ENCODE measurements around the gene CPT1A.
A peak's percentile ranks its signal among the peaks of the same experiment; 100 is the strongest.

The CPT1A gene

GRCh38 chr11:68810164-68810563 is 31.6 kb downstream of the CPT1A start:
- Histone ChIP-seq H3K4me3 (no peak overlapping the region), H4K20me1 (peaks cover 0 to 54% (median 17%) of the 10 kb centered on the region in 11 experiments; a peak in 12 of 22 replicates), H3K4me2 (peak overlapping the region in 8 of 11 experiments; percentile 4 to 72 (median 40); a peak in 13 of 22 replicates), H3K4me1 (peaks cover 16 to 59% (median 50%) of the 10 kb centered on the region in 10 experiments), H3K27ac (no peak overlapping the region), H3K9ac (peak overlapping the region in 2 of 11 experiments; percentile 18 to 47; a peak in 3 of 22 replicates), H3K9me3 (replicated peaks in 1 of 11) (no peaks in the 10 kb centered on the region; a peak in 2 of 22 replicates), H3K27me3 (0 out of 22 replicates have a peak, but pooled peaks cover 0 to 4% (median 0%) of the 10 kb centered on the region in 11 experiments), H3K36me3 (peaks cover 16 to 58% (median 33%) of the 10 kb centered on the region in 11 experiments; a peak in 19 of 22 replicates)
- TF ChIP-seq Cebpa-rat (IDR thresholded peaks at IDR 0.05): no peak

DNA sequence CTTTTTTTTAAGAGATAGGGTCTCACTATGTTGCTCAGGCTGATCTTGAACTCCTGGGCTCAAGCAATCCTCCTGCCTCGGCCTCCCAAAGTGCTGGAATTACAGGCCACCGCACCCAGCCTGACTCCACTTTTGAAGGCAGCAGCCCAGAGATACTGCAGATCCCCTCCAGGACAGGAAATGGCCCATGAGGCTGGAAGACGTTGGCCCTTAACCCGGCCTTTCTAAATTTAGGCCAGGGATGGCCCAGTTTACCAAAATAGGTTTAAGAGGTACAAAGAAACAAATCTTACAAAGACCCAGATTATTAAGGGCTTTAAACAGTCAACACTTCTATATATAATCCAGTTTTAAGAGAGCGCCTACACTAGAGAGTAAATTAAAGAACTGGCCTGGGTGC is 32.2 kb downstream of the CPT1A start:
- peaks cover 0 to 54% (median 17%) of the 10 kb centered on the region in 11 experiments; a peak in 12 of 22 replicates for H4K20me1 ChIP-seq
- peak overlapping the region in 7 of 11 experiments; percentile 15 to 72 (median 42); a peak in 13 of 22 replicates for H3K4me2 ChIP-seq
- H3K4me3 ChIP-seq: no peak overlapping the region
- H3K27me3 ChIP-seq: 0 out of 22 replicates have a peak, but pooled peaks cover 0 to 4% (median 0%) of the 10 kb centered on the region in 11 experiments
- TF ChIP-seq Cebpa-rat (IDR thresholded peaks at IDR 0.05): no peak
- H3K4me1 ChIP-seq: peaks cover 16 to 53% (median 46%) of the 10 kb centered on the region in 10 experiments
- no peak overlapping the region for H3K27ac ChIP-seq
- H3K9ac ChIP-seq: peak overlapping the region in 2 of 11 experiments; percentile 18 to 28; a peak in 2 of 22 replicates
- no peaks in the 10 kb centered on the region; a peak in 2 of 22 replicates for H3K9me3 ChIP-seq (replicated peaks in 1 of 11)
- peaks cover 11 to 58% (median 33%) of the 10 kb centered on the region in 11 experiments; a peak in 19 of 22 replicates for H3K36me3 ChIP-seq

DNA sequence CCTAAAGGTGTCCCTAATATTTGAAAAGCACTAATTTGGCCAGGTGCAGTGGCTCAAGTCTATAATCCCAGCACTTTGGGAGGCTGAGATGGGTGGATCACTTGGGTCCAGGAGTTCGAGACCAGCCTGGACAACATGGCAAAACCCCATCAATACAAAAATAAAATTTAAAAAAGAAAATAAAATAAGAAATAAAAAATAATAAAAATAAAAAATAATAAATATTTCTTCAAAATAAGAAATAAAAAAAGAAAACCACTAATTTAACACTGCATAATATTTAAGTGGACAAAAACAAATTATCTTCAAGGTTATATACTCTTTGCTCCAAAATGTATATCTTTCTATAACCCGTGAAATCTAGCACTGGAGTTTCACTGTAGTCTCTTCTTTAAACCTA is 32.9 kb downstream of the CPT1A start:
- TF ChIP-seq Cebpa-rat (IDR thresholded peaks at IDR 0.05): no peak
- H3K4me1 ChIP-seq: peaks cover 14 to 47% (median 42%) of the 10 kb centered on the region in 10 experiments
- no peak overlapping the region for H3K4me2 ChIP-seq
- H3K9ac ChIP-seq: no peak overlapping the region
- H3K9me3 ChIP-seq (replicated peaks in 1 of 11): no peaks in the 10 kb centered on the region
- H3K4me3 ChIP-seq: no peak overlapping the region
- no peak overlapping the region for H3K27ac ChIP-seq
- 0 out of 22 replicates have a peak, but pooled peaks cover 0 to 3% (median 0%) of the 10 kb centered on the region in 11 experiments for H3K27me3 ChIP-seq
- H3K36me3 ChIP-seq: peaks cover 12 to 64% (median 39%) of the 10 kb centered on the region in 11 experiments; a peak in 18 of 22 replicates
- peaks cover 0 to 52% (median 17%) of the 10 kb centered on the region in 11 experiments; a peak in 12 of 22 replicates for H4K20me1 ChIP-seq

DNA sequence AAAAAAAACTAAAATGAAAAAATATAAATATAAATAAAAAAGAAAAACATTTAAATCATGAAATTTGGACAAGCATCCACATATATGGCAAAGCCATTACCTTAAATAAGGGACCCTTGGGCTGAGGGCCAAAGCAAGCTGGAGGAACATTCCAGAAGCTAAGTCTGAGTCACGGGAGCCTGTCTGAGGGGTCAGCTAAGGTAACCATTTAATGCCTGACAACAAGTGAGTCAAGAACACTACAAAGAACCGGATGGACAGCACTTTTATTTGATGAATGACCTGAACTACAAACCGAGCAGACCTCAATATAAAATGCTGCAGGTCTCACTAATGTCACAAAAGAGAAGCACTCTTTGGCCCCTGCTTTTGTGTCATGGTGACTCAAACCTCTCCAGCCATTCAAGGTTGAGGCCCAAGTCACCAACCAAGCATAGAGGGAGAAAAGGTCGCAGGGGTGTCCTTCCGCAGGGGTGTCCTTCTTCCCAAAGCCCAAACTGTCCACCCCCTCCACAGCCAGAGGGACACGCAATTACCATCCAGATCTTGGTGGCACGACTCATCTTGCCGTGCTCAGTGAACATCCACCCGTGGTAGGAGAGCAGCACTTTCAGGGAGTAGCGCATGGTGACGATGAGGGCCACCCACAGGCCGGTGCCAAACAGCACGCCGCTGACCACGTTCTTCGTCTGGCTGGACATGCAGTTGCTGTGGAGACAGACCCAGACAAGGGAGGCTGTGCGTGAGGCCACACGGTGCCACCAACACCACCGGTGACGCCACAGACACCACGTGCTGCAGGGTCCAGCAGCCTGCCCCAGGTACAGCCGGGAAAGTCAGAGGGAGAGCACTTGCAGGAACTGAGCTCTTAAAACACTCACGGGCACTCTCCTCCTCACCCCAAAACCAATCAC is 34.5 kb downstream of the CPT1A start:
- Histone ChIP-seq H4K20me1 (peaks cover 0 to 36% (median 12%) of the 10 kb centered on the region in 11 experiments; a peak in 10 of 22 replicates), H3K4me1 (peaks cover 3 to 31% (median 26%) of the 10 kb centered on the region in 10 experiments; a peak in 16 of 20 replicates), H3K27me3 (no peaks in the 10 kb centered on the region), H3K9ac (no peak overlapping the region), H3K4me2 (no peak overlapping the region), H3K9me3 (replicated peaks in 1 of 11) (no peaks in the 10 kb centered on the region), H3K27ac (no peak overlapping the region), H3K36me3 (peaks cover 12 to 75% (median 51%) of the 10 kb centered on the region in 11 experiments; a peak in 19 of 22 replicates), H3K4me3 (no peak overlapping the region)
- TF ChIP-seq Cebpa-rat (IDR thresholded peaks at IDR 0.05): no peak

- no peak overlapping the region for H3K27ac ChIP-seq
- H3K36me3 ChIP-seq: peaks cover 21 to 87% (median 63%) of the 10 kb centered on the region in 11 experiments; a peak in 20 of 22 replicates
- no peak for TF ChIP-seq Cebpa-rat (IDR thresholded peaks at IDR 0.05)
Measured at GRCh38 chr11:68804786-68805185, 36.9 kb downstream of the CPT1A start.

GRCh38 chr11:68803766-68804165 is 38.0 kb downstream of the CPT1A start:
- Histone ChIP-seq H3K36me3 (peaks cover 28 to 98% (median 73%) of the 10 kb centered on the region in 11 experiments; a peak in 20 of 22 replicates), H3K27me3 (no peaks in the 10 kb centered on the region), H3K9me3 (replicated peaks in 1 of 11) (no peaks in the 10 kb centered on the region), H3K4me3 (no peak overlapping the region), H3K27ac (no peak overlapping the region), H4K20me1 (peaks cover 0 to 14% (median 0%) of the 10 kb centered on the region in 11 experiments; a peak in 1 of 22 replicates), H3K4me1 (no peaks in the 10 kb centered on the region), H3K9ac (no peak overlapping the region), H3K4me2 (no peak overlapping the region)
- TF ChIP-seq Cebpa-rat (IDR thresholded peaks at IDR 0.05): no peak

More at GRCh38 chr11:68804786-68805185, 36.9 kb downstream of the CPT1A start:
- Histone ChIP-seq H3K9me3 (replicated peaks in 1 of 11) (no peaks in the 10 kb centered on the region), H4K20me1 (peaks cover 0 to 19% (median 0%) of the 10 kb centered on the region in 11 experiments; a peak in 3 of 22 replicates), H3K4me3 (no peak overlapping the region), H3K4me2 (no peak overlapping the region), H3K4me1 (peaks cover 0 to 7% (median 6%) of the 10 kb centered on the region in 10 experiments; a peak in 13 of 20 replicates), H3K27me3 (no peaks in the 10 kb centered on the region), H3K9ac (no peak overlapping the region)

DNA sequence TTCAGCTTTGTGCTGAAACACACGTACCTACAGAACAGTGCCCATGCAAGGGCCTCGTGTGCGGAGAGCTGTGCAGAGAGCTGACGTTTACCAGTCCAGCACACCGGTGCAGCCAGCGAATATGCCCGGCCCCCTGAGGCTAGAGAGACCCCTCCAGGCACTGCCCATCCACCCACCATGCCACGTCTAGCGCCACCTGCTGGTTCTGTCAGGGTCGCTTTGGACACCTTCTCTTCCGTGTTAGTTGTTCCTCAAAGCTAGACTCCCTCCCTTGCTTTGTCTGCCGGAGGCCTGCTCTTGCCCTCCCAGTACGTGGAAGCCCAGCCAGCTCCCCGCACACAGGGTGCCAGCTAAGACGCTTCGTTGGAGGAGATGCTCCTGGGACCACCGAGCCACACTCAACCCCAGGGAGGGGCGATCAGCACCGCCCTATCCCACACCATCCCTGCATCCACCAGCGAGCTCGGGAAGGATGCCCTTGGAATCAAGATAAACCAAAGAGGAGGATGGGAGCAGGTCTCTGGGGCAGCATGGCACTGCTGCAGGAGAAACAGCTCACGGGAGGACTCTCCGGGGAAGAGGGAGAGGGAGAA is 43.4 kb downstream of the CPT1A start:
- no peak overlapping the region for H3K27ac ChIP-seq
- peaks cover 28 to 98% (median 79%) of the 10 kb centered on the region in 11 experiments; a peak in 20 of 22 replicates for H3K36me3 ChIP-seq
- 0 out of 22 replicates have a peak, but pooled peaks cover 0 to 7% (median 0%) of the 10 kb centered on the region in 11 experiments for H4K20me1 ChIP-seq
- no peak overlapping the region for H3K9ac ChIP-seq
- no peak overlapping the region for H3K4me3 ChIP-seq
- H3K4me1 ChIP-seq: peaks cover 0 to 13% (median 4%) of the 10 kb centered on the region in 10 experiments; a peak in 10 of 20 replicates
- TF ChIP-seq Cebpa-rat (IDR thresholded peaks at IDR 0.05): no peak
- H3K4me2 ChIP-seq: no peak overlapping the region
- no peaks in the 10 kb centered on the region for H3K9me3 ChIP-seq (replicated peaks in 1 of 11)
- H3K27me3 ChIP-seq: no peaks in the 10 kb centered on the region

GRCh38 chr11:68796801-68797200 is 44.9 kb downstream of the CPT1A start:
- Histone ChIP-seq H3K27ac (no peak overlapping the region), H3K4me2 (no peak overlapping the region), H3K9ac (no peak overlapping the region), H4K20me1 (0 out of 22 replicates have a peak, but pooled peaks cover 0 to 7% (median 0%) of the 10 kb centered on the region in 11 experiments), H3K27me3 (no peaks in the 10 kb centered on the region), H3K4me3 (no peak overlapping the region), H3K36me3 (peaks cover 41 to 99% (median 83%) of the 10 kb centered on the region in 11 experiments), H3K4me1 (peaks cover 0 to 22% (median 6%) of the 10 kb centered on the region in 10 experiments; a peak in 10 of 20 replicates), H3K9me3 (replicated peaks in 1 of 11) (no peaks in the 10 kb centered on the region)
- no peak for TF ChIP-seq Cebpa-rat (IDR thresholded peaks at IDR 0.05)
